ENCODE results near the gene COL27A1. TPM values are rescaled to one million over a fixed set of nuclear protein-coding genes. Genes with fewer than 3 reads are reported as not detected.

Gene COL27A1
- total RNA-seq, 1 experiment from 2014 or later: 12.0 TPM

DNA sequence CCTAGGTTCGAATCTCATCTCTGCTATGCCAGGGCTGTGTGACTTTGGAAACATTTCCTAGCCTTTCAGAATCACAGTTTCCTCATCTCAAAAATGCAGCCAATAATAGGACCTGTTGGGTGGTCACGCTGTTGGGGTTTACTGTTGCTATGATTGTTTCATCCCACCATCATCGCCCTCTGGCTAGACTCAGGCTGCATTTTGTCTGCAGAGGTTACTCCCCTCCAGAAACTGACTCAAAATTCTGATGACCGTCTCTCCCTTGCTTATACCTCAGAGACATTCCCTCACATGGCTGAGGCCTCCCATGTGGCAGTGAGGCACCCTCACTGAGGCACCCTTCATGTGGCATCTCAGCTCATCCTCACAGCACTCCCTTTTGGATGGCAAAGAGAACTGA lies 61.6 kb downstream of the COL27A1 start:
- intact Hi-C loops (cut with micrococcal nuclease): no loop called here
- H3K4me3 ChIP-seq (replicated peaks in 1 of 2; ENCODE audit: low read depth in 1 of 2, low read length in 2 of 2): no peak overlapping the region
- CTCF ChIA-PET: no interaction called here
- no peak for TF ChIP-seq SRF (IDR thresholded peaks at IDR 0.05; ENCODE audit: low read depth)
- TF ChIP-seq, protein P1, sequence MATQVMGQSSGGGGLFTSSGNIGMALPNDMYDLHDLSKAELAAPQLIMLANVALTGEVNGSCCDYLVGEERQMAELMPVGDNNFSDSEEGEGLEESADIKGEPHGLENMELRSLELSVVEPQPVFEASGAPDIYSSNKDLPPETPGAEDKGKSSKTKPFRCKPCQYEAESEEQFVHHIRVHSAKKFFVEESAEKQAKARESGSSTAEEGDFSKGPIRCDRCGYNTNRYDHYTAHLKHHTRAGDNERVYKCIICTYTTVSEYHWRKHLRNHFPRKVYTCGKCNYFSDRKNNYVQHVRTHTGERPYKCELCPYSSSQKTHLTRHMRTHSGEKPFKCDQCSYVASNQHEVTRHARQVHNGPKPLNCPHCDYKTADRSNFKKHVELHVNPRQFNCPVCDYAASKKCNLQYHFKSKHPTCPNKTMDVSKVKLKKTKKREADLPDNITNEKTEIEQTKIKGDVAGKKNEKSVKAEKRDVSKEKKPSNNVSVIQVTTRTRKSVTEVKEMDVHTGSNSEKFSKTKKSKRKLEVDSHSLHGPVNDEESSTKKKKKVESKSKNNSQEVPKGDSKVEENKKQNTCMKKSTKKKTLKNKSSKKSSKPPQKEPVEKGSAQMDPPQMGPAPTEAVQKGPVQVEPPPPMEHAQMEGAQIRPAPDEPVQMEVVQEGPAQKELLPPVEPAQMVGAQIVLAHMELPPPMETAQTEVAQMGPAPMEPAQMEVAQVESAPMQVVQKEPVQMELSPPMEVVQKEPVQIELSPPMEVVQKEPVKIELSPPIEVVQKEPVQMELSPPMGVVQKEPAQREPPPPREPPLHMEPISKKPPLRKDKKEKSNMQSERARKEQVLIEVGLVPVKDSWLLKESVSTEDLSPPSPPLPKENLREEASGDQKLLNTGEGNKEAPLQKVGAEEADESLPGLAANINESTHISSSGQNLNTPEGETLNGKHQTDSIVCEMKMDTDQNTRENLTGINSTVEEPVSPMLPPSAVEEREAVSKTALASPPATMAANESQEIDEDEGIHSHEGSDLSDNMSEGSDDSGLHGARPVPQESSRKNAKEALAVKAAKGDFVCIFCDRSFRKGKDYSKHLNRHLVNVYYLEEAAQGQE (IDR thresholded peaks at IDR 0.05; ENCODE audit: low read depth): no peak
- no peak for TF ChIP-seq ZNF274 (IDR thresholded peaks at IDR 0.05; ENCODE audit: low read depth, low read length)
- TF ChIP-seq ELF1 (IDR thresholded peaks at IDR 0.05; ENCODE audit: borderline replicate concordance, low read depth): no peak
- TF ChIP-seq CEBPB (IDR thresholded peaks at IDR 0.05; ENCODE audit: low read depth): no peak
- TF ChIP-seq TCF7L2 (IDR thresholded peaks at IDR 0.05; ENCODE audit: borderline replicate concordance, extremely low read depth, insufficient read depth, insufficient read length): no peak
- TF ChIP-seq, protein P2, sequence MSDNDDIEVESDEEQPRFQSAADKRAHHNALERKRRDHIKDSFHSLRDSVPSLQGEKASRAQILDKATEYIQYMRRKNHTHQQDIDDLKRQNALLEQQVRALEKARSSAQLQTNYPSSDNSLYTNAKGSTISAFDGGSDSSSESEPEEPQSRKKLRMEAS (IDR thresholded peaks at IDR 0.05): no peak
- no peak for TF ChIP-seq CBX3 (IDR thresholded peaks at IDR 0.05; ENCODE audit: low read depth)
- no peak for TF ChIP-seq EZH2phosphoT487 (IDR thresholded peaks at IDR 0.05; ENCODE audit: borderline replicate concordance)
- no peak for TF ChIP-seq SIN3A (IDR thresholded peaks at IDR 0.05; ENCODE audit: low read depth)
- TF ChIP-seq EGR1 (IDR thresholded peaks at IDR 0.05; ENCODE audit: low read depth): no peak
- TF ChIP-seq, protein P3, sequence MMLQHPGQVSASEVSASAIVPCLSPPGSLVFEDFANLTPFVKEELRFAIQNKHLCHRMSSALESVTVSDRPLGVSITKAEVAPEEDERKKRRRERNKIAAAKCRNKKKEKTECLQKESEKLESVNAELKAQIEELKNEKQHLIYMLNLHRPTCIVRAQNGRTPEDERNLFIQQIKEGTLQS (IDR thresholded peaks at IDR 0.05): no peak
- TF ChIP-seq, protein P4, sequence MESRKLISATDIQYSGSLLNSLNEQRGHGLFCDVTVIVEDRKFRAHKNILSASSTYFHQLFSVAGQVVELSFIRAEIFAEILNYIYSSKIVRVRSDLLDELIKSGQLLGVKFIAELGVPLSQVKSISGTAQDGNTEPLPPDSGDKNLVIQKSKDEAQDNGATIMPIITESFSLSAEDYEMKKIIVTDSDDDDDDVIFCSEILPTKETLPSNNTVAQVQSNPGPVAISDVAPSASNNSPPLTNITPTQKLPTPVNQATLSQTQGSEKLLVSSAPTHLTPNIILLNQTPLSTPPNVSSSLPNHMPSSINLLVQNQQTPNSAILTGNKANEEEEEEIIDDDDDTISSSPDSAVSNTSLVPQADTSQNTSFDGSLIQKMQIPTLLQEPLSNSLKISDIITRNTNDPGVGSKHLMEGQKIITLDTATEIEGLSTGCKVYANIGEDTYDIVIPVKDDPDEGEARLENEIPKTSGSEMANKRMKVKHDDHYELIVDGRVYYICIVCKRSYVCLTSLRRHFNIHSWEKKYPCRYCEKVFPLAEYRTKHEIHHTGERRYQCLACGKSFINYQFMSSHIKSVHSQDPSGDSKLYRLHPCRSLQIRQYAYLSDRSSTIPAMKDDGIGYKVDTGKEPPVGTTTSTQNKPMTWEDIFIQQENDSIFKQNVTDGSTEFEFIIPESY (IDR thresholded peaks at IDR 0.05; ENCODE audit: extremely low read depth, insufficient replicate concordance, low read length): no peak
- TF ChIP-seq JUND (IDR thresholded peaks at IDR 0.05): no peak
- no peak for TF ChIP-seq ZFX (IDR thresholded peaks at IDR 0.05)
- TF ChIP-seq SP1 (IDR thresholded peaks at IDR 0.05; ENCODE audit: low read depth): no peak
- no peak for TF ChIP-seq YY1 (IDR thresholded peaks at IDR 0.05; ENCODE audit: extremely low read depth, insufficient replicate concordance, low read depth, low read length)
- TF ChIP-seq RAD21 (IDR thresholded peaks at IDR 0.05; ENCODE audit: low read depth): no peak
- H3K4me2 ChIP-seq (ENCODE audit: low read length): no peak overlapping the region
- ATAC-seq (no peak), DNase-seq (ENCODE audit: low read depth, low spot score) (no peak)
- H3K36me3 ChIP-seq (ENCODE audit: control insufficient read depth in 1 of 2, insufficient read depth in 2 of 2, low read length in 2 of 2): no peaks in the 10 kb centered on the region
- no peaks in the 10 kb centered on the region for H3K9me2 ChIP-seq (ENCODE audit: insufficient read depth)
- RAD21 ChIA-PET (ENCODE audit: low non-redundant PET in 1 of 2, low total read pairs in 2 of 2, uncharacterized antibody in 2 of 2, unreplicated experiment in 2 of 2): no interaction called here
- no peaks in the 10 kb centered on the region for H4K20me1 ChIP-seq (ENCODE audit: insufficient read depth)
- H3K4me1 ChIP-seq (ENCODE audit: control insufficient read depth in 1 of 2, insufficient read depth in 2 of 2, low read length in 2 of 2): no peaks in the 10 kb centered on the region; a peak in 1 of 4 replicates
- H3K27me3 ChIP-seq (ENCODE audit: insufficient read depth, low read length): no peaks in the 10 kb centered on the region
- H3K9me3 ChIP-seq (ENCODE audit: control insufficient read depth in 1 of 2, insufficient read depth in 1 of 2, low read depth in 1 of 2, low read length in 2 of 2): no peaks in the 10 kb centered on the region
- no peak overlapping the region for H2AFZ ChIP-seq (ENCODE audit: low read depth, low read length, poor library complexity, severe bottlenecking)
- no peaks in the 10 kb centered on the region for H3K79me2 ChIP-seq (ENCODE audit: insufficient read depth, low read length)
- H3K9ac ChIP-seq (ENCODE audit: low read length): no peak overlapping the region
- H3K27ac ChIP-seq (ENCODE audit: low read depth, low read length): no peak overlapping the region
- no TSS peak for BruUV-seq (replicated peaks)
- POLR2A ChIA-PET: no interaction called here

All from HCT116 (cell line).